ENCODE results near the gene SIX1. TPM values are rescaled to one million over a fixed set of nuclear protein-coding genes. Genes with fewer than 3 reads are reported as not detected.

SIX1 gene
- total RNA-seq, 1 experiment from 2014 or later, result 2.5 TPM

DNA sequence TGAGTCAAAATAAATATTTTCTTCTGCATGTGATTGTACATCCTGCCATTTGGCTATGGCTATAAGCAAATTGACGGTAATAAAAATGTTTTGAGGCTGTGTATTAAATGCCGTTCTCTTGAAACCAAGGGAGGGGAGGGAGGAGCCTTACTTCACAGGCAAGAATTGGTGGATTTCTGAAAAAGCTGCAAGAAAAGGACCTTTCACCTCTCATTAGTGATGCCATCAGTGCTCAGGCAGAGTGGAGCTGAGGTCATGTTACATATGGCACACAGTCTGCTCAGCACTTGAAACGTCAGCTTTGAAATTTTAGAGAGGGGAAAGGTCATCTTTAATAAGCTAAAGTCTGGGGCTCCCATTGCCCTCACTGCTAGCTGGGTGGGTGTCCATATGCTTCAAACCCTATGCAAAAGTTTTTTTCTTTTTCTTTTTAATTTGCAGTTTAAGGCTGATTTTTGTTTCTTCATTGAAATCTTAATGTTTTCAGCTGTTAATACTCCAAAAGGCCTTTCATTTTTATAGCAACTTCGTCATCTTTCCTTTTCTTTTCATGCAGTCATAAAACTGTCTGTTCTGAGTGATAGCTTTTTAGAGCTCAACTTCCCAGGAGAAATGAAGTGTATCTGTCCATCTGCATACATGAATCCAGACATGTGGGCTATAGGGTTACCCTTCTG is 9.8 kb upstream of the SIX1 start:
- no peak overlapping the region for H3K4me2 ChIP-seq (ENCODE audit: low read length)
- no peaks in the 10 kb centered on the region for H3K9me2 ChIP-seq (ENCODE audit: insufficient read depth)
- H3K36me3 ChIP-seq (ENCODE audit: control insufficient read depth in 1 of 2, insufficient read depth in 2 of 2, low read length in 2 of 2), result no peaks in the 10 kb centered on the region
- intact Hi-C loops (cut with micrococcal nuclease), result no loop called here
- no peaks in the 10 kb centered on the region for H3K79me2 ChIP-seq (ENCODE audit: insufficient read depth, low read length)
- no TSS peak for BruUV-seq (replicated peaks)
- CTCF ChIA-PET, result no interaction called here
- no peak overlapping the region for H2AFZ ChIP-seq (ENCODE audit: low read depth, low read length, poor library complexity, severe bottlenecking)
- no peaks in the 10 kb centered on the region; a peak in 1 of 4 replicates for H3K4me1 ChIP-seq (ENCODE audit: control insufficient read depth in 1 of 2, insufficient read depth in 2 of 2, low read length in 2 of 2)
- RAD21 ChIA-PET (ENCODE audit: low non-redundant PET in 1 of 2, low total read pairs in 2 of 2, uncharacterized antibody in 2 of 2, unreplicated experiment in 2 of 2), result no interaction called here
- H3K9ac ChIP-seq (ENCODE audit: low read length), result no peak overlapping the region
- H4K20me1 ChIP-seq (ENCODE audit: insufficient read depth), result no peaks in the 10 kb centered on the region
- ATAC-seq, result no peak
- no peaks in the 10 kb centered on the region for H3K27me3 ChIP-seq (ENCODE audit: insufficient read depth, low read length)
- no peaks in the 10 kb centered on the region for H3K9me3 ChIP-seq (ENCODE audit: control insufficient read depth in 1 of 2, insufficient read depth in 1 of 2, low read depth in 1 of 2, low read length in 2 of 2)
- no peak overlapping the region for H3K27ac ChIP-seq (ENCODE audit: low read depth, low read length)
- POLR2A ChIA-PET, result no interaction called here
- no peak overlapping the region for H3K4me3 ChIP-seq (replicated peaks in 1 of 2; ENCODE audit: low read depth in 1 of 2, low read length in 2 of 2)
- TF ChIP-seq JUND (IDR thresholded peaks at IDR 0.05), result no peak
- TF ChIP-seq, protein P1, sequence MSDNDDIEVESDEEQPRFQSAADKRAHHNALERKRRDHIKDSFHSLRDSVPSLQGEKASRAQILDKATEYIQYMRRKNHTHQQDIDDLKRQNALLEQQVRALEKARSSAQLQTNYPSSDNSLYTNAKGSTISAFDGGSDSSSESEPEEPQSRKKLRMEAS (IDR thresholded peaks at IDR 0.05), result no peak
- TF ChIP-seq ZFX (IDR thresholded peaks at IDR 0.05), result no peak
- TF ChIP-seq, protein P2, sequence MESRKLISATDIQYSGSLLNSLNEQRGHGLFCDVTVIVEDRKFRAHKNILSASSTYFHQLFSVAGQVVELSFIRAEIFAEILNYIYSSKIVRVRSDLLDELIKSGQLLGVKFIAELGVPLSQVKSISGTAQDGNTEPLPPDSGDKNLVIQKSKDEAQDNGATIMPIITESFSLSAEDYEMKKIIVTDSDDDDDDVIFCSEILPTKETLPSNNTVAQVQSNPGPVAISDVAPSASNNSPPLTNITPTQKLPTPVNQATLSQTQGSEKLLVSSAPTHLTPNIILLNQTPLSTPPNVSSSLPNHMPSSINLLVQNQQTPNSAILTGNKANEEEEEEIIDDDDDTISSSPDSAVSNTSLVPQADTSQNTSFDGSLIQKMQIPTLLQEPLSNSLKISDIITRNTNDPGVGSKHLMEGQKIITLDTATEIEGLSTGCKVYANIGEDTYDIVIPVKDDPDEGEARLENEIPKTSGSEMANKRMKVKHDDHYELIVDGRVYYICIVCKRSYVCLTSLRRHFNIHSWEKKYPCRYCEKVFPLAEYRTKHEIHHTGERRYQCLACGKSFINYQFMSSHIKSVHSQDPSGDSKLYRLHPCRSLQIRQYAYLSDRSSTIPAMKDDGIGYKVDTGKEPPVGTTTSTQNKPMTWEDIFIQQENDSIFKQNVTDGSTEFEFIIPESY (IDR thresholded peaks at IDR 0.05; ENCODE audit: extremely low read depth, insufficient replicate concordance, low read length), result no peak
- TF ChIP-seq, protein P3, sequence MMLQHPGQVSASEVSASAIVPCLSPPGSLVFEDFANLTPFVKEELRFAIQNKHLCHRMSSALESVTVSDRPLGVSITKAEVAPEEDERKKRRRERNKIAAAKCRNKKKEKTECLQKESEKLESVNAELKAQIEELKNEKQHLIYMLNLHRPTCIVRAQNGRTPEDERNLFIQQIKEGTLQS (IDR thresholded peaks at IDR 0.05), result no peak
- no peak for TF ChIP-seq POLR2A (IDR thresholded peaks at IDR 0.05; ENCODE audit: borderline replicate concordance, extremely low read depth, insufficient read depth, insufficient read length)
- no peak for TF ChIP-seq EZH2phosphoT487 (IDR thresholded peaks at IDR 0.05; ENCODE audit: borderline replicate concordance)
- TF ChIP-seq ELF1 (IDR thresholded peaks at IDR 0.05; ENCODE audit: borderline replicate concordance, low read depth), result no peak
- no peak for TF ChIP-seq EZH2 (IDR thresholded peaks at IDR 0.05)
- TF ChIP-seq SRF (IDR thresholded peaks at IDR 0.05; ENCODE audit: low read depth), result no peak
- no peak for TF ChIP-seq CEBPB (IDR thresholded peaks at IDR 0.05; ENCODE audit: low read depth)
- TF ChIP-seq RAD21 (IDR thresholded peaks at IDR 0.05; ENCODE audit: low read depth), result no peak
- TF ChIP-seq EGR1 (IDR thresholded peaks at IDR 0.05; ENCODE audit: low read depth), result no peak
- TF ChIP-seq, protein P4, sequence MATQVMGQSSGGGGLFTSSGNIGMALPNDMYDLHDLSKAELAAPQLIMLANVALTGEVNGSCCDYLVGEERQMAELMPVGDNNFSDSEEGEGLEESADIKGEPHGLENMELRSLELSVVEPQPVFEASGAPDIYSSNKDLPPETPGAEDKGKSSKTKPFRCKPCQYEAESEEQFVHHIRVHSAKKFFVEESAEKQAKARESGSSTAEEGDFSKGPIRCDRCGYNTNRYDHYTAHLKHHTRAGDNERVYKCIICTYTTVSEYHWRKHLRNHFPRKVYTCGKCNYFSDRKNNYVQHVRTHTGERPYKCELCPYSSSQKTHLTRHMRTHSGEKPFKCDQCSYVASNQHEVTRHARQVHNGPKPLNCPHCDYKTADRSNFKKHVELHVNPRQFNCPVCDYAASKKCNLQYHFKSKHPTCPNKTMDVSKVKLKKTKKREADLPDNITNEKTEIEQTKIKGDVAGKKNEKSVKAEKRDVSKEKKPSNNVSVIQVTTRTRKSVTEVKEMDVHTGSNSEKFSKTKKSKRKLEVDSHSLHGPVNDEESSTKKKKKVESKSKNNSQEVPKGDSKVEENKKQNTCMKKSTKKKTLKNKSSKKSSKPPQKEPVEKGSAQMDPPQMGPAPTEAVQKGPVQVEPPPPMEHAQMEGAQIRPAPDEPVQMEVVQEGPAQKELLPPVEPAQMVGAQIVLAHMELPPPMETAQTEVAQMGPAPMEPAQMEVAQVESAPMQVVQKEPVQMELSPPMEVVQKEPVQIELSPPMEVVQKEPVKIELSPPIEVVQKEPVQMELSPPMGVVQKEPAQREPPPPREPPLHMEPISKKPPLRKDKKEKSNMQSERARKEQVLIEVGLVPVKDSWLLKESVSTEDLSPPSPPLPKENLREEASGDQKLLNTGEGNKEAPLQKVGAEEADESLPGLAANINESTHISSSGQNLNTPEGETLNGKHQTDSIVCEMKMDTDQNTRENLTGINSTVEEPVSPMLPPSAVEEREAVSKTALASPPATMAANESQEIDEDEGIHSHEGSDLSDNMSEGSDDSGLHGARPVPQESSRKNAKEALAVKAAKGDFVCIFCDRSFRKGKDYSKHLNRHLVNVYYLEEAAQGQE (IDR thresholded peaks at IDR 0.05; ENCODE audit: low read depth), result no peak
- no peak for TF ChIP-seq POLR2AphosphoS5 (IDR thresholded peaks at IDR 0.05; ENCODE audit: low read depth, low read length)
- no peak for DNase-seq (ENCODE audit: low read depth, low spot score)
